ENCODE data around the gene SELENOI. TPM values are rescaled to one million over a fixed set of nuclear protein-coding genes. Genes with fewer than 3 reads are reported as not detected.
"Not testable (repeated sequence)": the region's sequence is repeated elsewhere in the genome, so short reads cannot be mapped to it uniquely, and the experiment has no call there.

SELENOI gene
- total and polyA plus RNA-seq, 3 experiments from 2014 or later = 3.2 to 61.9 (median 58.4) TPM

DNA sequence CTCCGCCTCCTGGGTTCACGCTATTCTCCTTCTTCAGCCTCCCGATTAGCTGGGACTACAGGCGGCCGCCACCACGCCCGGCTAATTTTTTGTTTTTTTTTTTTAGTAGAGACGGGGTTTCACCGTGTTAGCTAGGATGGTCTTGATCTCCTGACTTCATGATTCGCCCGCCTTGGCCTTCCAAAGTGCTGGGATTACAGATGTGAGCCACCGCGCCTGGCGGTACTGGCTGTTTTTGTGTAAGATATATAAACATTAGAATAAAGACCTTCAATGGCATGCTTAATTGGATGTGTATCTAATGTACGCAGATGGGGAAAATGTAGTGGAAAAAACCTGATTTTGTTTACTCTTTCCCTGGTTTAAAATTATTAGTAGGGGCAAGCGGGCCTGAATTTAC, 8.5 kb downstream of the SELENOI start:
- CTCF ChIA-PET = interaction anchor here (1.2 kb wide), 1 partner anchor 19 kb away, joined by 3 read pairs; no protein-coding TSS in a partner anchor
- H3K4me3 ChIP-seq (ENCODE audit: low read length); POLR2A ChIA-PET; H3K27me3 Mint-ChIP-seq; H3K9me3 Mint-ChIP-seq; H3K27me3 ChIP-seq (ENCODE audit: insufficient read depth, low read length, poor library complexity, severe bottlenecking); DNase-seq; H3K36me3 ChIP-seq (ENCODE audit: insufficient read depth, low read length); H3K4me1 ChIP-seq (ENCODE audit: insufficient read depth, low read length); H3K4me3 Mint-ChIP-seq; H3K27ac Mint-ChIP-seq; H3K9me3 ChIP-seq (ENCODE audit: low read length): not testable (repeated sequence)
- Mint-ChIP-seq H3K36me3 (peaks cover 0 to 17% (median 8%) of the 10 kb centered on the region in 3 donors), H3K4me1 (peaks cover 28 to 79% (median 65%) of the 10 kb centered on the region in 3 donors)
- H3K27ac ChIP-seq (ENCODE audit: low read depth, low read length) = peak overlapping the region; percentile 41

GRCh38 chr2:26355038-26355995, 9.4 kb downstream of the SELENOI start:
- Histone ChIP-seq H3K27me3 (ENCODE audit: insufficient read depth, low read length, poor library complexity, severe bottlenecking) (no peaks in the 10 kb centered on the region), H3K36me3 (ENCODE audit: insufficient read depth, low read length) (no peaks in the 10 kb centered on the region), H3K27ac (ENCODE audit: low read depth, low read length) (peak overlapping the region; percentile 69), H3K4me3 (ENCODE audit: low read length) (no peak overlapping the region), H3K4me1 (ENCODE audit: insufficient read depth, low read length) (peaks cover 4% of the 10 kb centered on the region), H3K9me3 (ENCODE audit: low read length) (no peaks in the 10 kb centered on the region)
- ChIA-PET CTCF (interaction anchor here (1.2 kb wide), 1 partner anchor 9 kb away, joined by 4 read pairs; the partner anchor contains the start of genes ADGRF3 and SELENOI), POLR2A (no interaction called here)
- Mint-ChIP-seq H3K27ac (peak overlapping the region in 1 of 8 donors; percentile 2), H3K9me3 (no peaks in the 10 kb centered on the region), H3K27me3 (no peaks in the 10 kb centered on the region), H3K4me3 (peak overlapping the region in 2 of 7 donors; percentile 33 to 49), H3K4me1 (peaks cover 29 to 84% (median 70%) of the 10 kb centered on the region in 3 donors), H3K36me3 (peaks cover 0 to 17% (median 8%) of the 10 kb centered on the region in 3 donors)
- no peak for DNase-seq

GRCh38 chr2:26356111-26356510, 10.2 kb downstream of the SELENOI start:
- Mint-ChIP-seq H3K4me1 (peaks cover 32 to 85% (median 70%) of the 10 kb centered on the region in 3 donors), H3K36me3 (peaks cover 0 to 18% (median 8%) of the 10 kb centered on the region in 3 donors), H3K27me3 (no peaks in the 10 kb centered on the region), H3K9me3 (no peaks in the 10 kb centered on the region), H3K4me3 (no peak overlapping the region), H3K27ac (peak overlapping the region in 1 of 8 donors; percentile 30)
- peak overlapping the region; percentile 69 for H3K27ac ChIP-seq (ENCODE audit: low read depth, low read length)
- peaks cover 4% of the 10 kb centered on the region for H3K4me1 ChIP-seq (ENCODE audit: insufficient read depth, low read length)
- POLR2A ChIA-PET = no interaction called here
- H3K9me3 ChIP-seq (ENCODE audit: low read length) = no peaks in the 10 kb centered on the region
- no peak overlapping the region for H3K4me3 ChIP-seq (ENCODE audit: low read length)
- H3K36me3 ChIP-seq (ENCODE audit: insufficient read depth, low read length) = no peaks in the 10 kb centered on the region
- no peaks in the 10 kb centered on the region for H3K27me3 ChIP-seq (ENCODE audit: insufficient read depth, low read length, poor library complexity, severe bottlenecking)
- CTCF ChIA-PET = interaction anchor here (1.2 kb wide), 1 partner anchor 10 kb away, joined by 4 read pairs; the partner anchor contains the start of genes ADGRF3 and SELENOI
- no peak for DNase-seq

- Histone ChIP-seq H3K27me3 (ENCODE audit: insufficient read depth, low read length, poor library complexity, severe bottlenecking) (no peaks in the 10 kb centered on the region), H3K4me1 (ENCODE audit: insufficient read depth, low read length) (peaks cover 4% of the 10 kb centered on the region), H3K9me3 (ENCODE audit: low read length) (no peaks in the 10 kb centered on the region), H3K27ac (ENCODE audit: low read depth, low read length) (peak overlapping the region; percentile 69), H3K36me3 (ENCODE audit: insufficient read depth, low read length) (no peaks in the 10 kb centered on the region), H3K4me3 (ENCODE audit: low read length) (no peak overlapping the region)
- H3K4me3 Mint-ChIP-seq = no peak overlapping the region
- H3K4me1 Mint-ChIP-seq = peaks cover 28 to 85% (median 71%) of the 10 kb centered on the region in 3 donors
- CTCF ChIA-PET = no interaction called here
- H3K36me3 Mint-ChIP-seq = peaks cover 0 to 16% (median 8%) of the 10 kb centered on the region in 3 donors
- H3K27me3 Mint-ChIP-seq = no peaks in the 10 kb centered on the region
- DNase-seq = no peak
- no peaks in the 10 kb centered on the region for H3K9me3 Mint-ChIP-seq
- POLR2A ChIA-PET = no interaction called here
- peak overlapping the region in 3 of 8 donors; percentile 30 to 60 (median 38) for H3K27ac Mint-ChIP-seq
Measured at GRCh38 chr2:26356771-26357170, 10.8 kb downstream of the SELENOI start.

- peaks cover 34 to 79% (median 71%) of the 10 kb centered on the region in 3 donors for H3K4me1 Mint-ChIP-seq
- POLR2A ChIA-PET = no interaction called here
Measured at GRCh38 chr2:26359886-26360473, 14.0 kb downstream of the SELENOI start.

GRCh38 chr2:26363323-26363722, 17.4 kb downstream of the SELENOI start:
- Histone ChIP-seq H3K4me3 (ENCODE audit: low read length) (no peak overlapping the region), H3K27me3 (ENCODE audit: insufficient read depth, low read length, poor library complexity, severe bottlenecking) (no peaks in the 10 kb centered on the region), H3K36me3 (ENCODE audit: insufficient read depth, low read length) (peaks cover 6% of the 10 kb centered on the region), H3K4me1 (ENCODE audit: insufficient read depth, low read length) (peaks cover 9% of the 10 kb centered on the region), H3K9me3 (ENCODE audit: low read length) (no peaks in the 10 kb centered on the region), H3K27ac (ENCODE audit: low read depth, low read length) (no peak overlapping the region)
- Mint-ChIP-seq H3K27me3 (no peaks in the 10 kb centered on the region), H3K27ac (peak overlapping the region in 5 of 8 donors; percentile 1 to 64 (median 3)), H3K4me1 (peaks cover 25 to 50% (median 49%) of the 10 kb centered on the region in 3 donors), H3K36me3 (peaks cover 0 to 31% (median 3%) of the 10 kb centered on the region in 3 donors), H3K4me3 (no peak overlapping the region), H3K9me3 (no peaks in the 10 kb centered on the region)
- no peak for DNase-seq
- ChIA-PET CTCF (no interaction called here), POLR2A (no interaction called here)

More at GRCh38 chr2:26359886-26360473, 14.0 kb downstream of the SELENOI start:
- Mint-ChIP-seq H3K27me3 (no peaks in the 10 kb centered on the region), H3K9me3 (no peaks in the 10 kb centered on the region), H3K27ac (peak overlapping the region in 3 of 8 donors; percentile 15 to 70 (median 20)), H3K36me3 (peaks cover 0 to 17% (median 3%) of the 10 kb centered on the region in 3 donors), H3K4me3 (no peak overlapping the region)
- no peaks in the 10 kb centered on the region for H3K9me3 ChIP-seq (ENCODE audit: low read length)
- H3K4me1 ChIP-seq (ENCODE audit: insufficient read depth, low read length) = peaks cover 12% of the 10 kb centered on the region
- H3K27me3 ChIP-seq (ENCODE audit: insufficient read depth, low read length, poor library complexity, severe bottlenecking) = no peaks in the 10 kb centered on the region
- H3K4me3 ChIP-seq (ENCODE audit: low read length) = no peak overlapping the region
- CTCF ChIA-PET = no interaction called here
- H3K27ac ChIP-seq (ENCODE audit: low read depth, low read length) = no peak overlapping the region
- no peak for DNase-seq
- no peaks in the 10 kb centered on the region for H3K36me3 ChIP-seq (ENCODE audit: insufficient read depth, low read length)

- Histone ChIP-seq H3K4me1 (ENCODE audit: insufficient read depth, low read length) (peaks cover 9% of the 10 kb centered on the region), H3K27me3 (ENCODE audit: insufficient read depth, low read length, poor library complexity, severe bottlenecking) (no peaks in the 10 kb centered on the region), H3K36me3 (ENCODE audit: insufficient read depth, low read length) (peaks cover 6% of the 10 kb centered on the region), H3K4me3 (ENCODE audit: low read length) (no peak overlapping the region), H3K9me3 (ENCODE audit: low read length) (no peaks in the 10 kb centered on the region), H3K27ac (ENCODE audit: low read depth, low read length) (no peak overlapping the region)
- ChIA-PET CTCF (interaction anchor here (0.7 kb wide), 1 partner anchor 12 kb away, joined by 3 read pairs; no protein-coding TSS in a partner anchor), POLR2A (no interaction called here)
- no peak for DNase-seq
- peaks cover 25 to 44% (median 42%) of the 10 kb centered on the region in 3 donors for H3K4me1 Mint-ChIP-seq
- peak overlapping the region in 2 of 8 donors; percentile 35 to 54 for H3K27ac Mint-ChIP-seq
- H3K9me3 Mint-ChIP-seq = no peaks in the 10 kb centered on the region
- no peaks in the 10 kb centered on the region for H3K27me3 Mint-ChIP-seq
- H3K36me3 Mint-ChIP-seq = peaks cover 0 to 38% (median 1%) of the 10 kb centered on the region in 3 donors
- peak overlapping the region in 1 of 7 donors; percentile 47 for H3K4me3 Mint-ChIP-seq
Measured at GRCh38 chr2:26363958-26364357, 18.0 kb downstream of the SELENOI start.
